Trophoblast cell (in vitro differentiated cells and primary cell): Measurements from ENCODE around the gene LEAP2.

Experiments
- DNase-seq, 2 donors: peaks; one replicate each; pipeline ENCODE4 v3.0.0-alpha.2; 2016
- H2AFZ ChIP-seq: 2 replicates; pipeline ENCODE4 v1.6.1; 2013; ENCODE audit warnings: low read length, moderate library complexity, mild to moderate bottlenecking; ENCODE audit not compliant: insufficient read depth, poor library complexity
- H2AK5ac ChIP-seq: 2 replicates; pipeline ENCODE4 v1.6.1; 2013; ENCODE audit warnings: mild to moderate bottlenecking, low read length
- H2BK120ac ChIP-seq: 2 replicates; pipeline ENCODE4 v1.6.1; 2013; ENCODE audit warnings: low read length, mild to moderate bottlenecking, moderate library complexity; ENCODE audit not compliant: insufficient read depth, poor library complexity
- H2BK12ac ChIP-seq: 2 replicates; pipeline ENCODE4 v1.6.1; 2013; ENCODE audit warnings: mild to moderate bottlenecking, low read length, moderate library complexity
- H2BK5ac ChIP-seq: 2 replicates; pipeline ENCODE4 v1.6.1; 2013; ENCODE audit warnings: low read length, low read depth, moderate library complexity, mild to moderate bottlenecking; ENCODE audit not compliant: poor library complexity
- H3K14ac ChIP-seq: 2 replicates; pipeline ENCODE4 v1.6.1; 2013; ENCODE audit warnings: mild to moderate bottlenecking, low read length
- H3K18ac ChIP-seq: 2 replicates; pipeline ENCODE4 v1.6.1; 2013; ENCODE audit warnings: mild to moderate bottlenecking, low read length
- H3K23ac ChIP-seq: 2 replicates; pipeline ENCODE4 v1.6.1; 2013; ENCODE audit warnings: low read length
- H3K27ac ChIP-seq: 2 replicates; pipeline ENCODE4 v1.5.1; 2013; ENCODE audit warnings: low read depth, mild to moderate bottlenecking, inconsistent platforms, low read length, moderate library complexity
- H3K27me3 ChIP-seq: 2 replicates; pipeline ENCODE4 v1.6.1; 2013; ENCODE audit warnings: inconsistent platforms, mild to moderate bottlenecking, low read length, moderate library complexity; ENCODE audit not compliant: insufficient read depth
- H3K36me3 ChIP-seq, 2 experiments: 1 replicate in 1 of 2; 2 replicates in 1 of 2; pipeline ENCODE4 v1.6.1; 2013; ENCODE audit warnings: low read length in 2 of 2, mild to moderate bottlenecking in 2 of 2, moderate library complexity in 1 of 2; ENCODE audit not compliant: insufficient read depth in 2 of 2, control insufficient read depth in 1 of 2
- H3K4ac ChIP-seq: 2 replicates; pipeline ENCODE4 v1.6.1; 2013; ENCODE audit warnings: low read depth, mild to moderate bottlenecking, low read length, moderate library complexity
- H3K4me1 ChIP-seq, 2 experiments: 1 replicate in 1 of 2; 2 replicates in 1 of 2; pipeline ENCODE4 v1.6.1; 2013; ENCODE audit warnings: low read length in 2 of 2, mild to moderate bottlenecking in 2 of 2, moderate library complexity in 1 of 2; ENCODE audit not compliant: insufficient read depth in 2 of 2, control insufficient read depth in 1 of 2
- H3K4me2 ChIP-seq: 2 replicates; pipeline ENCODE4 v1.6.1; 2013; ENCODE audit warnings: inconsistent platforms, mild to moderate bottlenecking, low read length, moderate library complexity
- H3K4me3 ChIP-seq: 2 replicates; pipeline ENCODE4 v1.5.1; 2013; ENCODE audit warnings: mild to moderate bottlenecking, low read depth, low read length, inconsistent platforms
- H3K79me1 ChIP-seq: one replicate; pipeline ENCODE4 v1.6.1; 2013; ENCODE audit warnings: low read length
- H3K79me2 ChIP-seq: 2 replicates; pipeline ENCODE4 v1.6.1; 2013; ENCODE audit warnings: low read length, mild to moderate bottlenecking; ENCODE audit not compliant: control insufficient read depth, insufficient read depth, poor library complexity
- H3K9ac ChIP-seq: 2 replicates; pipeline ENCODE4 v1.6.1; 2013; ENCODE audit warnings: mild to moderate bottlenecking, low read length
- H3K9me3 ChIP-seq: 2 replicates; pipeline ENCODE4 v1.6.1; 2013; ENCODE audit warnings: low read depth, mild to moderate bottlenecking, control low read depth, inconsistent platforms, low read length; ENCODE audit not compliant: insufficient read depth
- H4K12ac ChIP-seq: 2 replicates; pipeline ENCODE4 v1.6.1; 2013; ENCODE audit warnings: low read depth, mild to moderate bottlenecking, low read length, moderate library complexity
- H4K8ac ChIP-seq: 2 replicates; pipeline ENCODE4 v1.6.1; 2013; ENCODE audit warnings: low read depth, mild to moderate bottlenecking, low read length, moderate library complexity
- H4K91ac ChIP-seq: one replicate; pipeline ENCODE4 v1.6.1; 2013; ENCODE audit warnings: low read depth, mild to moderate bottlenecking, low read length, moderate library complexity
- WGBS: extraction: QIAGEN DNeasy Blood & Tissue Kit; methylation state at CpG from one replicate; pipeline ENCODE4 v1.1.7; 2013; ENCODE audit warnings: missing lambda C conversion rate; ENCODE audit not compliant: insufficient read length, insufficient coverage; ENCODE audit errors: extremely low coverage; 5-methylcytosine and 5-hydroxymethylcytosine counted together

LEAP2 gene

GRCh38 chr5:132836852-132837251 is 36.6 kb upstream of the LEAP2 start:
- no peak overlapping the region for H2BK120ac ChIP-seq
- no peaks in the 10 kb centered on the region for H3K9me3 ChIP-seq
- H3K9ac ChIP-seq, result no peak overlapping the region
- no peak overlapping the region for H3K4me2 ChIP-seq
- no peak overlapping the region for H3K4me3 ChIP-seq
- H3K27ac ChIP-seq, result no peak overlapping the region
- no peak overlapping the region for H4K91ac ChIP-seq
- no peak overlapping the region for H2BK5ac ChIP-seq
- no peak overlapping the region for H4K8ac ChIP-seq
- H3K79me1 ChIP-seq, result no peaks in the 10 kb centered on the region
- H3K23ac ChIP-seq, result no peak overlapping the region
- no peaks in the 10 kb centered on the region for H3K27me3 ChIP-seq
- H3K14ac ChIP-seq, result no peak overlapping the region
- no peaks in the 10 kb centered on the region for H3K79me2 ChIP-seq
- no peak overlapping the region for H4K12ac ChIP-seq
- no peak overlapping the region for H3K4ac ChIP-seq
- H3K4me1 ChIP-seq, result peaks cover 0 to 5% of the 10 kb centered on the region in 2 experiments
- no peak overlapping the region for H3K18ac ChIP-seq
- no peak overlapping the region for H2AK5ac ChIP-seq
- no peak overlapping the region for H2BK12ac ChIP-seq
- DNase-seq, result no peak
- no peak overlapping the region for H2AFZ ChIP-seq
- WGBS, result no CpG with 5 or more reads among the region's 1 CpG
- no peaks in the 10 kb centered on the region for H3K36me3 ChIP-seq

- H3K4me2 ChIP-seq, result no peak overlapping the region
- H3K23ac ChIP-seq, result no peak overlapping the region
Observed at GRCh38 chr5:132837868-132838267, 35.6 kb upstream of the LEAP2 start.

DNA sequence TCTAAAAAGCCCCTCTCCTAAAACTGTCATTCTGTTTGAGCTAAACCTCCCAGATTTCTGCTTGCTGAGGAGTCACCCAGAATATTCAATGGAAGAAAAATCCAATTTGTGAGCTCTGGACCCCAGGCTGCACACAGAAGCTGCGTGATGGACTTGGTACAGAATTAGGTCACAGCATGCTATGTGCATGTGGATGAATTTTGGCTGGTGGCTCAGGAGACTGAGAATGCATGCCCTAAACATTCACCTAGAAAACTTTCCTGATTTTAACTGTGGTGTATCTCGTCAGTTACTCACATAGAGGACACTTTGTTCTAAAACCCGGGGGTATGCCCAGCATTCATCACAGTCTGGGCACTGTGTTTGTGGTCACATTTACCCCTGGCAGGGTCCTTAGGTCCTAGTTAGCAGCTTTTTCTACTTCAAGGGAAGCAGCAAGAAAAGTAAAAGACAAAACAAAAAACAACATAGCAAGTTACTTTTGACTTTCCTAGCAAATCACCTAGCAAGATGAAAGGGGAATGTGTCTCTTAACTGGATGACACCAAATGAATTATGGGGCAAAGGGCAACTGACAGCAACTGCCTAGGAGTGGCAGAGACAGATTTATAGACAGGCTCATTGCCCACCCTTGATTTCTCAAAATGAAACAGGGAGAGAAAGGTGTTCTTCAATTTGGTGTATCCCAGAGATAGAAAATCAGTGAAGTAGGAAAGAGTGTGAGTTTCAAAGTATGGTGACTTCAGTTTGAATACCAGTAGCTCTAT is 34.8 kb upstream of the LEAP2 start:
- H3K18ac ChIP-seq, result no peak overlapping the region
- H2AK5ac ChIP-seq, result no peak overlapping the region
- no peak overlapping the region for H3K23ac ChIP-seq
- no peak overlapping the region for H2BK12ac ChIP-seq
- no peak overlapping the region for H3K27ac ChIP-seq
- H3K9me3 ChIP-seq, result no peaks in the 10 kb centered on the region
- H3K79me1 ChIP-seq, result no peaks in the 10 kb centered on the region
- DNase-seq, result no peak
- H3K79me2 ChIP-seq, result no peaks in the 10 kb centered on the region
- H3K14ac ChIP-seq, result no peak overlapping the region
- no peak overlapping the region for H3K4me2 ChIP-seq
- H4K12ac ChIP-seq, result no peak overlapping the region
- H4K8ac ChIP-seq, result no peak overlapping the region
- H3K36me3 ChIP-seq, result no peaks in the 10 kb centered on the region
- H3K9ac ChIP-seq, result no peak overlapping the region
- H3K4ac ChIP-seq, result no peak overlapping the region
- H4K91ac ChIP-seq, result no peak overlapping the region
- no peak overlapping the region for H2AFZ ChIP-seq
- H2BK5ac ChIP-seq, result no peak overlapping the region
- peaks cover 0 to 5% of the 10 kb centered on the region in 2 experiments for H3K4me1 ChIP-seq
- WGBS, result no CpG with 5 or more reads among the region's 3 CpGs
- H3K27me3 ChIP-seq, result no peaks in the 10 kb centered on the region
- no peak overlapping the region for H3K4me3 ChIP-seq
- no peak overlapping the region for H2BK120ac ChIP-seq

More at GRCh38 chr5:132837868-132838267, 35.6 kb upstream of the LEAP2 start:
- H3K27me3 ChIP-seq, result no peaks in the 10 kb centered on the region
- H3K4me1 ChIP-seq, result peaks cover 0 to 5% of the 10 kb centered on the region in 2 experiments
- no peak overlapping the region for H3K9ac ChIP-seq
- peak overlapping the region; percentile 32 for H2AFZ ChIP-seq
- DNase-seq, result no peak
- no peak overlapping the region for H3K4ac ChIP-seq
- H3K36me3 ChIP-seq, result no peaks in the 10 kb centered on the region
- no peaks in the 10 kb centered on the region for H3K79me1 ChIP-seq
- no peak overlapping the region for H2AK5ac ChIP-seq
- no peak overlapping the region for H4K91ac ChIP-seq
- no peak overlapping the region for H2BK12ac ChIP-seq
- H4K12ac ChIP-seq, result no peak overlapping the region
- no peak overlapping the region for H4K8ac ChIP-seq
- no peak overlapping the region for H3K14ac ChIP-seq
- H3K4me3 ChIP-seq, result no peak overlapping the region
- no peaks in the 10 kb centered on the region for H3K79me2 ChIP-seq
- H2BK120ac ChIP-seq, result no peak overlapping the region
- H3K9me3 ChIP-seq, result no peaks in the 10 kb centered on the region
- WGBS, result no CpG with 5 or more reads among the region's 2 CpGs
- no peak overlapping the region for H2BK5ac ChIP-seq
- H3K27ac ChIP-seq, result no peak overlapping the region
- no peak overlapping the region for H3K18ac ChIP-seq

- H3K18ac ChIP-seq, result no peak overlapping the region
- H3K23ac ChIP-seq, result no peak overlapping the region
Observed at GRCh38 chr5:132839426-132840301, 33.8 kb upstream of the LEAP2 start.

More at GRCh38 chr5:132839426-132840301, 33.8 kb upstream of the LEAP2 start:
- Histone ChIP-seq H3K4me2 (peak overlapping the region; percentile 9), H3K4me3 (no peak overlapping the region), H3K4me1 (peaks cover 0 to 5% of the 10 kb centered on the region in 2 experiments), H2BK120ac (no peak overlapping the region), H3K27ac (peak overlapping the region; percentile 33), H3K9ac (no peak overlapping the region), H2BK12ac (no peak overlapping the region), H2AFZ (no peak overlapping the region), H3K79me2 (no peaks in the 10 kb centered on the region), H4K91ac (peak overlapping the region; percentile 41), H2BK5ac (no peak overlapping the region), H4K12ac (no peak overlapping the region), H3K4ac (no peak overlapping the region), H3K36me3 (no peaks in the 10 kb centered on the region), H3K79me1 (no peaks in the 10 kb centered on the region), H2AK5ac (no peak overlapping the region), H3K14ac (no peak overlapping the region), H3K27me3 (no peaks in the 10 kb centered on the region), H3K9me3 (no peaks in the 10 kb centered on the region), H4K8ac (peak overlapping the region; percentile 21)
- WGBS, result no CpG with 5 or more reads among the region's 8 CpGs
- DNase-seq, result peak in 1 of 2 donors; percentile 39
